ENCODE results near the gene ZGLP1.

Gene ZGLP1

GRCh38 chr19:10279737-10280442 is 29.7 kb downstream of the ZGLP1 start:
- Histone ChIP-seq H3K4me3 (no peak overlapping the region), H3K27me3 (no peaks in the 10 kb centered on the region)
- TF ChIP-seq Cebpa-rat (IDR thresholded peaks at IDR 0.05) = no peak

DNA sequence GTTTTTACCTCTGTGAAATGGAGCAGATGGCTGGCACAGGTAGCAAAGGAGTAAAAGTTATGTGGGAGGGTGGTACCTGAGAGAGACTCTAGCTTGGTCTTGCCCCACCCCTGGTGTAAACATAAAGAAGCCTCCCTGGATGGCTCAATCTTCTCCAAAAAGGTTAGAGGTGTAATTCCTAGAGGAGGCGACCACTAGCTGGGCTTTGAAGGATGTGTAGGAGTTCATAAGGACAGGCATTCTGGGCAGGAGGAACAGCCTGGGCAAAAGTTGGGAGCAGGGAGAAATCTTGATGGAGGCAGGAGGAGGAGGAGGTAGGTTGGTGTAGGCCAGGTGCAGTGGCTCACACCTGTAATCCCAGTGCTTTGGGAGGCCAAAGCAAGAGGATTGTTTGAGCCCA is 30.7 kb downstream of the ZGLP1 start:
- no peaks in the 10 kb centered on the region for H3K9me3 ChIP-seq
- H4K20me1 ChIP-seq = peaks cover 25% of the 10 kb centered on the region
- no peaks in the 10 kb centered on the region for H3K27me3 ChIP-seq
- H3K4me3 ChIP-seq = no peak overlapping the region
- no peak overlapping the region for H3K27ac ChIP-seq
- no peak overlapping the region for H3K9ac ChIP-seq
- H3K36me3 ChIP-seq = peaks cover 51% of the 10 kb centered on the region
- no peak overlapping the region for H3K4me2 ChIP-seq
- no peak for TF ChIP-seq Cebpa-rat (IDR thresholded peaks at IDR 0.05)
- peaks cover 14% of the 10 kb centered on the region for H3K4me1 ChIP-seq

More at GRCh38 chr19:10279737-10280442, 29.7 kb downstream of the ZGLP1 start:
- Histone ChIP-seq H3K9me3 (no peaks in the 10 kb centered on the region), H3K27ac (no peak overlapping the region), H3K9ac (0 out of 2 replicates have a peak overlapping the region, but pooled peaks have one; percentile 8), H3K36me3 (peaks cover 54% of the 10 kb centered on the region), H3K4me2 (peak overlapping the region; percentile 62), H3K4me1 (peaks cover 14% of the 10 kb centered on the region), H4K20me1 (peaks cover 19% of the 10 kb centered on the region)

GRCh38 chr19:10277795-10278589 is 31.6 kb downstream of the ZGLP1 start:
- Histone ChIP-seq H3K9ac (no peak overlapping the region), H3K27ac (no peak overlapping the region), H3K36me3 (peaks cover 42% of the 10 kb centered on the region), H3K27me3 (no peaks in the 10 kb centered on the region), H4K20me1 (peaks cover 25% of the 10 kb centered on the region), H3K4me2 (no peak overlapping the region), H3K9me3 (no peaks in the 10 kb centered on the region), H3K4me3 (no peak overlapping the region), H3K4me1 (peaks cover 14% of the 10 kb centered on the region)
- no peak for TF ChIP-seq Cebpa-rat (IDR thresholded peaks at IDR 0.05)

DNA sequence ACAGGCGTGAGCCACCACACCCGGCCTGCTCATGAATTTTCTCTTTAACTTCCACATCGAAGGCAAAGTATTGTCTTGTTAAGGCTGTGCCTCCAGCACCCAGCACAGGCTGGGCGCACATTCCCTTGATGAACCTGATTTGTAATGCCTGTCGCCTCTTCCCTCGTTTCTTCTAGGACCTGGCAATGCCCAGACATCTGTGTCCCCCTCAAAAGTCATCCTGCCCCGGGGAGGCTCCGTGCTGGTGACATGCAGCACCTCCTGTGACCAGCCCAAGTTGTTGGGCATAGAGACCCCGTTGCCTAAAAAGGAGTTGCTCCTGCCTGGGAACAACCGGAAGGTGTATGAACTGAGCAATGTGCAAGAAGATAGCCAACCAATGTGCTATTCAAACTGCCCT is 35.0 kb downstream of the ZGLP1 start:
- peaks cover 37% of the 10 kb centered on the region for H3K4me1 ChIP-seq
- H3K36me3 ChIP-seq = peaks cover 41% of the 10 kb centered on the region
- H3K4me2 ChIP-seq = no peak overlapping the region
- no peak overlapping the region for H3K4me3 ChIP-seq
- H3K27me3 ChIP-seq = no peaks in the 10 kb centered on the region
- peaks cover 16% of the 10 kb centered on the region for H4K20me1 ChIP-seq
- no peak overlapping the region for H3K27ac ChIP-seq
- no peak overlapping the region for H3K9ac ChIP-seq
- no peaks in the 10 kb centered on the region for H3K9me3 ChIP-seq
- no peak for TF ChIP-seq Cebpa-rat (IDR thresholded peaks at IDR 0.05)

- peak overlapping the region; percentile 62 for H3K9ac ChIP-seq
- peak overlapping the region; percentile 64 for H3K4me3 ChIP-seq
- TF ChIP-seq Cebpa-rat (IDR thresholded peaks at IDR 0.05) = no peak
- H3K4me2 ChIP-seq = peak overlapping the region; percentile 92
- H3K27me3 ChIP-seq = no peaks in the 10 kb centered on the region
- peaks cover 7% of the 10 kb centered on the region; the same call in 1 of the 2 replicates for H4K20me1 ChIP-seq
- H3K27ac ChIP-seq = peak overlapping the region; percentile 84
- peaks cover 17% of the 10 kb centered on the region for H3K36me3 ChIP-seq
- peaks cover 35% of the 10 kb centered on the region for H3K4me1 ChIP-seq
- no peaks in the 10 kb centered on the region for H3K9me3 ChIP-seq
Observed at GRCh38 chr19:10271543-10272086, 38.0 kb downstream of the ZGLP1 start.

GRCh38 chr19:10270616-10271394 is 38.8 kb downstream of the ZGLP1 start, which contains the start of gene ICAM1:
TSS of gene ICAM1 (plus strand) at chr19:10271120. CDS start at chr19:10271160, 40 bp downstream.
- TF ChIP-seq Cebpa-rat (IDR thresholded peaks at IDR 0.05) = no peak
- Histone ChIP-seq H3K4me1 (peaks cover 35% of the 10 kb centered on the region), H3K9me3 (no peaks in the 10 kb centered on the region), H3K4me2 (peak within 1 kb of the TSS; percentile 92), H4K20me1 (peaks cover 7% of the 10 kb centered on the region; the same call in 1 of the 2 replicates), H3K27ac (peak within 1 kb of the TSS; percentile 84), H3K9ac (peak within 1 kb of the TSS; percentile 62), H3K27me3 (no peaks in the 10 kb centered on the region), H3K36me3 (peaks cover 15% of the 10 kb centered on the region), H3K4me3 (peak within 1 kb of the TSS; percentile 64)

DNA sequence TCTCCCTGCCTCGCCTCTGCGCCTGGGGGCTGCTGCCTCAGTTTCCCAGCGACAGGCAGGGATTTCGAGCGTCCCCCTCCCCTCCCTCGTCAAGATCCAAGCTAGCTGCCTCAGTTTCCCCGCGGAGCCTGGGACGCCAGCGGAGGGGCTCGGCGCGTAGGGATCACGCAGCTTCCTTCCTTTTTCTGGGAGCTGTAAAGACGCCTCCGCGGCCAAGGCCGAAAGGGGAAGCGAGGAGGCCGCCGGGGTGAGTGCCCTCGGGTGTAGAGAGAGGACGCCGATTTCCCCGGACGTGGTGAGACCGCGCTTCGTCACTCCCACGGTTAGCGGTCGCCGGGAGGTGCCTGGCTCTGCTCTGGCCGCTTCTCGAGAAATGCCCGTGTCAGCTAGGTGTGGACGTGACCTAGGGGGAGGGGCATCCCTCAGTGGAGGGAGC is 39.4 kb downstream of the ZGLP1 start:
- Histone ChIP-seq H3K27me3 (no peaks in the 10 kb centered on the region), H3K27ac (peak overlapping the region; percentile 84), H3K4me2 (peak overlapping the region; percentile 92), H3K4me1 (peaks cover 35% of the 10 kb centered on the region), H3K36me3 (peaks cover 10% of the 10 kb centered on the region), H3K9me3 (no peaks in the 10 kb centered on the region), H4K20me1 (peaks cover 7% of the 10 kb centered on the region; the same call in 1 of the 2 replicates), H3K9ac (peak overlapping the region; percentile 62), H3K4me3 (peak overlapping the region; percentile 64)
- no peak for TF ChIP-seq Cebpa-rat (IDR thresholded peaks at IDR 0.05)

DNA sequence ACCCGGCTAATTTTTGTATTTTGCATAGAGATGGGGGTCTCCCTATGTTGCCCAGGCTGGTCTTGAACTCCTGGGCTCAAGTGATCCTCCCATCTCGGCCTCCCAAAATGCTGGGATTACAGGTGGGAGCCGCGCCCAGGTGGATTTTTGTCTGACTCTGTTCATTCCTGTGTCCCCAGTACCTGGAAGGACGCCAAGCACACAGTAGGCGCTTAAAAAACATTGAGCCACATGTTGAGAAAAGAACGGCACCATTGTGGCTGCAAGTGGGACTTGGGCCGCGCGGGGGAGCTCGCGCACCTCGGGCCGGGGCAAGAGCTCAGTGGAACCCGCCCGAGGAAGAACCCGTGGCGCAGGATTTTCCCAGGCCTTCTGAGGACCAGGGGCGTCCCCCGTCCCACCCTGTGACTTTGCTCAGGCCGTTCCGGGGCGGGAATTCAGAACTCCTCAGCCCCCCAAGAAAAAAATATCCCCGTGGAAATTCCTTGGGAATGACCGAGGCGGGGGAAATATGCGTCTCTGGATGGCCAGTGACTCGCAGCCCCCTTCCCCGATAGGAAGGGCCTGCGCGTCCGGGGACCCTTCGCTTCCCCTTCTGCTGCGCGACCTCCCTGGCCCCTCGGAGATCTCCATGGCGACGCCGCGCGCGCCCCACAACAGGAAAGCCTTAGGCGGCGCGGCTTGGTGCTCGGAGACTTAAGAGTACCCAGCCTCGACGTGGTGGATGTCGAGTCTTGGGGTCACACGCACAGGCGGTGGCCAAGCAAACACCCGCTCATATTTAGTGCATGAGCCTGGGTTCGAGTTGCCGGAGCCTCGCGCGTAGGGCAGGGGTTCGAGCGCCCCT is 40.1 kb downstream of the ZGLP1 start:
- no peak for TF ChIP-seq Cebpa-rat (IDR thresholded peaks at IDR 0.05)
- Histone ChIP-seq H3K9me3 (no peaks in the 10 kb centered on the region), H3K9ac (peak overlapping the region; percentile 62; the same call in 1 of the 2 replicates), H3K4me2 (peak overlapping the region; percentile 92), H3K27ac (peak overlapping the region; percentile 84), H4K20me1 (peaks cover 4% of the 10 kb centered on the region; the same call in 1 of the 2 replicates), H3K36me3 (peaks cover 3% of the 10 kb centered on the region), H3K4me1 (peaks cover 35% of the 10 kb centered on the region), H3K27me3 (no peaks in the 10 kb centered on the region), H3K4me3 (peak overlapping the region; percentile 64)

Measured in BLaER1 (cell line).